HEK293 (cell line): ENCODE results near the gene ARMS2.

Experiments
- CTCF ChIP-seq: fragments of 450-650 bp; formaldehyde crosslinking; IDR thresholded peaks from 2 replicates; pipeline ENCODE4 v1.5.1; 2016; ENCODE audit warnings: missing biosample characterization, missing genetic modification characterization
- REST ChIP-seq: fragments of 450-650 bp; formaldehyde crosslinking; IDR thresholded peaks from 2 replicates; pipeline ENCODE4 v1.5.1; 2016; ENCODE audit warnings: missing biosample characterization, missing genetic modification characterization
- SP2 ChIP-seq: fragments of 450-650 bp; formaldehyde crosslinking; IDR thresholded peaks from 2 replicates; pipeline ENCODE4 v1.5.1; 2016; ENCODE audit warnings: missing biosample characterization, missing genetic modification characterization

- TF ChIP-seq CTCF (tag by site-specific recombination) (no peak), REST (no peak), SP2 (tag by site-specific recombination) (no peak)
Measured at GRCh38 chr10:122467701-122468100, 13.2 kb downstream of the ARMS2 start.
